Skeletal muscle cell (primary cell): ENCODE data around the gene MAPK8IP1.
A peak's percentile ranks its signal among the peaks of the same experiment; 100 is the strongest.
"Not testable (repeated sequence)": the region's sequence is repeated elsewhere in the genome, so short reads cannot be mapped to it uniquely, and the experiment has no call there.

Experiments used
- DNase-seq: peaks from one replicate; pipeline ENCODE4 v3.0.0-alpha.2; 2010; ENCODE audit warnings: low read depth
- H3K4me3 ChIP-seq: 2 replicates; pipeline ENCODE4 v1.5.1; 2011; ENCODE audit warnings: low read depth, mild to moderate bottlenecking, control low read depth, low read length, moderate library complexity

MAPK8IP1 gene

DNA sequence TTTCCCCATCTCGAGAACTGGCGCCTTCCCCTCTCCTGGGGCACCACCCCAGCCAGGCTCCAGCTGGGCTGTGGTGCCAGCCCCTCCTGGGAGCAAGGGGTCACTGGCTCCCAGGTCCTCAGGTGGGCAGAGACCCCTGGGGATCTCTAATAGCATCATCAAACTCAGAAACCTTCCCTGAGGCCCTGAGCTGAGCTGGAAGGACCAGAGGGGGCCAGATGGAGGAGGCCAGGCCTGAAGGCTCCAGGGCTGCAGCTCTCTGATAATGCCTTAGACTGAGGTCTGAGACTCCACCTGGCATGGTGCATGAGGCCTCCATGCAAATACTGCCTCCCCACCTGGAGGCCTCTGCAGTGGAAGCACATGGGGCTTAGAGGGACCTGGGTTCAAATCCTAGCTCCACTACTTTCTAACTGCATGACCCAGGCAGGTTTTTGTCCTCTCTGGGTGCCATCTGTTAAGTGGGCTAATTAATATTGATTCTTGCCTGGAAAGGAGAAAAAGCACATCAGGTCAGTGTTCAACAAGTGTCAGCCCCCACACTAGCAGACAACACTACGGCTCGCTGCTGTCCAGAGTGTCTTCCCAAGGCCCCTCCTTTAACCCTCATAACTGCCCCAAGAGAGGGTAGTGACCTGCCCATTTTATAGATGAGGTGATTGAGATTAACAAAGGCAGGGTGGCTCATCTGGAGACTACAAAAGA is 1.5 kb downstream of the MAPK8IP1 start:
- DNase-seq = no peak
- no peak overlapping the region for H3K4me3 ChIP-seq

DNA sequence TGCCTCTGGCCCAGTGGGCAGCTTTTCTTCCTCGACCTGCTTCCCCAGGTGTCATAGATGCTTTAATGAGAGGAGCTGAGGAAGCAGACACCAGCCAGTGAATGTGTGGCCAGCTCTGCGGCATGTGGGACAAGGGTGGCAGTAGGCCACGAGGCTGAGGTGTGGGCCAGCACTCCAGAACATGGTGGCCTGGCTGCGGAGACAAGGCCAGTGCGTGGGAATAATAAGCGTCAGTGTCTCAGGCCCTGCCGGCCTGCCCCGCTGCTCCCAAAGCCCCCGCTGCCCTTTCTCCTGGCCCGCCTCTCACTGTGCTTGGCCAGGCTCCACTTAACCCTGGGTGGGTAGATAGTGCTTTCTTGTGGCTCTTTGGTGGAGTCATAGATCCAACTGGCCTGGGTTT is 2.1 kb downstream of the MAPK8IP1 start:
- no peak for DNase-seq
- H3K4me3 ChIP-seq = no peak overlapping the region

DNA sequence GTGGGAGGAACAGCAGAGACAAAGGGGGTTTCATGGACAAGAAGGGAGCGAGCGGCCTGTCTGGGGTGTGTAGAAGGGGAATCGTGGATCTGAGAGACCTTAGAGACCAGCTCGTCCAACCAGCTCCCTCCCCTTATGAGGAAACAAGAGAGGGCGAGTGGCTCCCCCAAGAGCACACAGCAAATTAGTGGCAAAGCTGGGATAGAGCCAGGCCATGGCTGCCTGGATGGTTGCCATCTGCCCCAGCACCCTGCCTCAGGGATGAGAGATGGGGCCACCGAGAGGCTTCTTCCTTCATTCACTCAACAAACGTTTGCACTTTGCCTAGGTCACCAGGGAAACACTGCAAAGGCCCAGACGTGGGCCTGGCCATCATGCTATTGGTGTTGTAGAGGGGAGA is 4.1 kb downstream of the MAPK8IP1 start:
- DNase-seq = no peak
- H3K4me3 ChIP-seq = no peak overlapping the region

DNA sequence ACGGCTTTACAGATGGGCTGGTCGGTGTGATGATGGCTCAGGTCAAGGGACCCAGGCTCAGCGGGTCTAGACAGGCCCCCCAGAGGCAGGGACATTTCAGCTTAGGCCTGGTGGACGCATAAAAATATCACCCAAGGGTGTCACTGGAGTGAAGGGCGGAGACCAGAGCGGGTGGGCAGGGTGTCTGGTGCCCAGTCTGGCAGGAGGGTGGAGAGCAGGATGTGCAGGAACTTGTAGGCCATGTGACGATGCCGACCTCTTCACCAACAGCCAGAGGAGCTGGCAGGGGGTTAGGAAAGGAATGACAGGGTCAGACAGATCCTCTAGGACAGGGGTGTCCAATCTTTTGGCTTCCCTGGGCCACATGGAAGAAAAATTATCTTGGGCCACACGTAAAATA is 4.5 kb downstream of the MAPK8IP1 start:
- no peak overlapping the region for H3K4me3 ChIP-seq
- no peak for DNase-seq

DNA sequence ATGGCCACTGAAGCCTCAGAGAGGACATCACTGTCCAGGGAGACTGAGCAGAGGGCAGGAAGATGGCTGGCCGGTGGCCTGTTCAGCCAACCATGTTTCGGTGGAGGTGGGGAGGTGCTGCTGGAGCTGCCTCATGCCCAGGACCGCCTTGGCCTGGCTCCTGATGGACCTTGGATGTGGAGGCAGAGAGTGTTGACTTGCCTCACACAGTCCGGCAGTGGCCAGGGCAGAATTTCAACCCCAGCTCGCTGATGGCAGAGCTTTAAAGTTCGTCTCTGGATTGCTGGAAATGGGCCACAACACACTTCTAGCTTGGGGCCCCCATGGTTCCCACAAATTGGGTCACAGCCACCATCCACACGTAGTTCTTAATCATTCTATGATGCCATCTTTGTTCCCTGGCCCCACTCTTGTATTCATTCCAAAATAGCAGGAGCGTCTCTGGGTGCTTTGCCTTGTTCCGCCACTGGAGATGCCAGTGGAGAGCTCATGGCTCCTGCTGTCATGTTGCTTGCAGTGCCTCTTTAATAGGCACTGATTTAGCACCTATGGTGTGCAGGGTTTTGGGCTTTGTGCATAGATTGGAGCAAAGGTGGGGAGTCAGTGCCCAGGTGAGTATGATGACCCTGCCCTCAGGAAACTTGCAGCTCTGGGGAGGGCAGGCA is 5.6 kb downstream of the MAPK8IP1 start:
- no peak overlapping the region for H3K4me3 ChIP-seq
- DNase-seq = no peak

DNA sequence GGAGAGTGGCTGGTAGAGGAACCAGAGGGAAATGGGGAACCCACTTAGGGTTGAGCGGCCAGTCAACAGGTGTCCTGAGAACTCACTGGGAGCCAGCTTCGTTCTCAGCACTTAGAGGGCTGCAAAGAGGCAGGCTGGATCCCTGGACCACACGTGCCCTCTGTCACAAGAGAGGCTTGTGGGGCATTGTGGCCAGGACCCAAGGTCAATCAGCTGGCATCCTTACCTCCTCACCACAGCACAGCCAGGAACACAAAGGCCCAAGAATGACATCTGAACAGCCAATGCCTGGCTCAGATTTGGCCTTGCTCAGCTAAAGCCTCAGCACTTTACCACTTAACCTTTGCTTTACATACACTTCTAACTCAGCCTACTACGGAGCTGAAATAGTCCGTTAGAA is 7.4 kb downstream of the MAPK8IP1 start:
- no peak for DNase-seq
- no peak overlapping the region for H3K4me3 ChIP-seq

DNA sequence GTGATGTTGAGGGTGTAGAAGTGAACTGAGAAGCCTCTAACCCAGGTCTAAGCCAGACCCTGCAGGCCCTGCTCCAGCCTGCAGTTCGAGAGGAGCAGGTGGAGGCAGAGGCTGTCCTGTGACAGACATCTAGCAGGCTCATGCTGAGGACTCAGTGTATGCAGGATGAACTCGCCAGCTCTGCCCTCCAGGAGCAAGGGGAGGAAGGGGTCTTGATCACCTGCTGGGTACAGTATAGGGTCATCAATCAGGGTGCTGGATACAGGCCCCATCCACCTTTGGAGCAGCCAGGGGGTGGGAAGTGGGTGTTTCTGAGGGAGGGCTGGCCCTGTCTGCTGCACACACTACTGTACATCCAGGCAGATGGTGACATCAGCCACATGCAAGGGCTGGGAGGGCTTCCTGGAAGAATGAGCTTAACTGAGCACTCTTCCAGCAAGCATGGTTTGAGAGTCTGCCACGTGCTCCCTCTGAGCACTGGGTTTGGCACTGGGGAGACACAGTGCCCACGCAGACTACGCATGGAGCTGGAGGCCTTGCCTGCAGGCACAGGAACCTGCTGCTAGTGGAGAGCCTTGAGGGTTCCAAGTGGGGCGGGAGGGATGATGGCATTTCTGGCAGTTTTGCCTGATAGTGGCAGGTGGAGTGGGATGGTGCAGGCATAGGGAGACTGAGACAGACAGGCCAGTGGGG is 9.2 kb downstream of the MAPK8IP1 start:
- no peak overlapping the region for H3K4me3 ChIP-seq
- DNase-seq = no peak

DNA sequence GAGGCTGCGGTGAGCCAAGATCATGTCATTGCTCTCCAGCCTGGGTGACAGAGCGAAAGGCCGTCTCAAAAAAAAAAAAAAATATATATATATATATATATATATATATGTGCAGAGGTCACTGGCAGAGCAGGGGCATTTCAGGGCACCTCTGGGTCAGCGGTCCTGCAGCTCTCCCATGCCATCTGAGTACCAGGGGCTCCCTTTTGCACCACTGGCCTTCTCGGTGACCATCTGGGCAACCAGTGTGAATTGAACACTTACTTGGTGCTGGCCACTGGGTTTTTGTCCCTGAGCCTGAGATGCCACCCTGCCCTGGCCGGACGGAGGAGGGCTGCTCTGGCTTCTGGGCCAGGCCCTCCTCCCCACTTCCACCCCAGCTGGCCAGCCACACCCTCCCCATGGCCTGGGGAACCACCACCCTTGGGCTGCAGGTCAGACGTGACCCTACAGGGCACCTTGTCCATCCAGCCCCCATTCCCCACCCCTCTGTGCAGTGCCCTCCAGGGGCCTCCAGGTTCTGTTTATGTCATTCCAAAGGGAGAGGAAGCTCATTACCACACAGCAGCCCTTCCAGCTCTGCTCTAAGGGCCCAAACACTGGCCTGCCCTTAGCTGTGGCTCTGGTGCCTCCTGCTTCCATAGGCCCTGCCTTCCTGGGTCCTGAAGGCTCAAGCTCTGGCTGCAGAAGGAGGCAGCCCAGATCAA is 10.3 kb downstream of the MAPK8IP1 start:
- DNase-seq = no peak
- no peak overlapping the region for H3K4me3 ChIP-seq

DNA sequence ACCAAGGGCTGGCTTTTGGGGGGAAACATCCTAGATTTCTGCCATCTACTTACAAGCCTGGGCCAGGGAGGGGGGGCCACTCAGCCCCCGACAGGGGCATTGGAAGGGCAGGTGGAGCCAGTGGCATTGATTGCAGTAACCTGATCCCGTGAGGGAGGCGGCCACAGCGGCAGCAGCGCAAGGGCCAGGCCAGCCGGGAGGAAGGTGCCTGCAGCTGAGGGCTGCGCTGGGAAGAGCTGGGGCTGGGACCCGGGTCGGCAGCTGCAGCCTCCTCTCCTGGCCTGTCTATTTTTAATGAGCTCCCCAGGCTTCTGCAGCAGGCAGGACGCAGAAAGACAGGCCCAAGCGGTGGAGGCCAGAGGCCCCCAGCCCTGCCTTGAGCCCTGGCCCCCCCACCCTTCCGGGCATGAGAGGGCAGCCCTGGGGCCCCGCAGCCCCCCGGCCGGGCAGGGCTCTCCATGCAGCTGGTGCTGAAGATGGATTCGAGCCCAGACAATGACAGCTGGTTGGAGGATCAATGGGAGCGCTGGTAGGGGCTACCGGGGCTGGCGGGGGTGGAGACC is 11.1 kb downstream of the MAPK8IP1 start:
- no peak overlapping the region for H3K4me3 ChIP-seq
- no peak for DNase-seq

DNA sequence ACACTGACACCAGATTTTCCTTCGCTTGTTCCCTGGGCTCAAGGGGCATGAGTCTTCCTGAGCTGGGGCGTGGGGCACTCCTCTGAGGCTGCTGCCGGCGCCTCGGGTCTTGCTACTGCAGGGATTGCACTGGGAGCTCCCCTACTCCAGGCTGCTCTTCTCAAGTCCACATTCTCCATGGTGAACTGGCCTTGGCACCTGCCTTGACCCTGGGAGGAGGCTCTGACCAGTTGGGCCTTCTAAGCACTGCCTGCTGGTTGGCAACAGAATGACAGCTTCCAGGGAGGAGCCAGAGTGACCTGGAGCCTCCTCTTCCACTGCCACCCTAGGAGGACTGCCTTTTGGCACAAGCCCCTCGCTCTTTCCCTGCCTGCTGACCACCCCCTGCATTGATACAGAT is 12.1 kb downstream of the MAPK8IP1 start:
- DNase-seq = no peak
- H3K4me3 ChIP-seq = no peak overlapping the region

DNA sequence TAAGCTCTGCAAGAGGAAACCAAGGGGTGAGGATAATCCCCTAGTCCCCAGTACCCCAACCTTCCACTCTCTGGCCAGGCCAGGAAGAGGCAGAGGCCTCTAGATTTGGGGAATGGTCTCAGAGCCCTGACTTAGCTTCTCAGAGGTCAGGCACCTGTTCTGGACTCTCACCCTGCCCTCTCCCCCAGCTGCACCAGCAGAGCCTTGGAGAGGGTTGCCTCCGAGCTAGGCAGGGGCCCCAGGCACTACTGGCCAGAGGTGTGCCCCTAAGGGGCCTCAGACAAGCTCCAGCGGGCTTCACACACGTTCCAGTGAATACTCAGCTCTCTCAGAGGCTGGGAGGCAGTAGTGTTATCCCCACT is 13.6 kb downstream of the MAPK8IP1 start:
- DNase-seq = no peak
- H3K4me3 ChIP-seq = peak overlapping the region; percentile 62

DNA sequence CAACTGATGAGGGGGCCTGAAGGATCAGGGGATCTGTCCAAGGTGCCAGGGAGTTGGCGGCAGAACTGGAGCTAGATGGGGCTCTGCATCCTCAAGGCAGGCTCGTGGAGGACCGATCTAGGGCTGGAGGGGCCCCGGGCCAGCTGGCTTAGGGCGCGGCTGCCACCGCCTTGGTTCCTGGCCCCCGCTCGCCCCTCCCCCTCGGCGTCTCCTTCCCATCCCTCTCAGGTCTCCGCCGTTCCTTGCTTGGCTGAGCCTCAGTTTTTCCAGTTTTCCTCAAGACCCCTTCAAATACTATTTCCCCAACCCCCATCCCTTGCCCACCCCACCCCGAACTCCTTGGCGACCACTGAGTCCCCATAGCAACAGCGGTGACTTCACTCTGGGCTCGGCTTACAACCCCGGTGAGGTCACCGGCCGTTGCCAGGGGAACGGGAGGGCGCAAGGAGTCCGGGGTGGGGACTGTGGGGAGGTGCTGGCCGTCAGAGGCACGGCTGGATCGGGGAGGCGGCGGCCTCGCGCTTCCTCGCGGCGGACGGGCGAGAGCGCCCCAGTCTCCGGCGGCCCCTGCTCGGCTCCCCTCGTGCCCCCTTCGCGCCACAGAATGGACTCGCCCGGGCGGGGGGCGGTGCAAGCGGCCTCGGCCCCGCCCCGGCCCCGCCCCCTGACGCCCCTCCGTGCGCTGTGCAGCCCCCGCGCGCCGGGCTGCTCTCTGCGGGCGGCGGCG is 14.2 kb downstream of the MAPK8IP1 start:
- H3K4me3 ChIP-seq = peak overlapping the region; percentile 62
- DNase-seq = peak; percentile 66

DNA sequence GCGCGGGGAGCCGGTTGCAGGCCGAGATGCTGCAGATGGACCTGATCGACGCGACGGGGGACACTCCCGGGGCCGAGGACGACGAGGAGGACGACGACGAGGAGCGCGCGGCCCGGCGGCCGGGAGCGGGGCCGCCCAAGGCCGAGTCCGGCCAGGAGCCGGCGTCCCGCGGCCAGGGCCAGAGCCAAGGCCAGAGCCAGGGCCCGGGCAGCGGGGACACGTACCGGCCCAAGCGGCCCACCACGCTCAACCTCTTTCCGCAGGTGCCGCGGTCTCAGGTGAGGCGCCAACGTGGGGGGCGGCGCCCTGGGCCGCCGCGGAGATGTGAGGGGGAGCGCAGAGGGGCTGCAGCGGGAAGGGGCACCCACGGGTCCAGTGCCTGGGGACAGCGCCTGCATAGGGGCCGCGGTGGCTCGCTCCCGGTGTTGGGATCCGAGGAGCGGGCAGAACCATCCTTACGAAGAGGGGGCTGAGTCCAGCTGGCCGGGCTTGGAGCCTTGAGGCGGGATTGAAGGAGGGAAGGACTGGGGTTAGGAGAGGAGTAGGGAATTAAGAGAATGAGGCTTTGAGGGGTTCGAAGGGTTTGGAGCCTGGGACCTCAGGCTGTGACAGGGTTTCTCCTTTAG is 14.8 kb downstream of the MAPK8IP1 start:
- not testable (repeated sequence) for DNase-seq
- peak overlapping the region; percentile 62 for H3K4me3 ChIP-seq

DNA sequence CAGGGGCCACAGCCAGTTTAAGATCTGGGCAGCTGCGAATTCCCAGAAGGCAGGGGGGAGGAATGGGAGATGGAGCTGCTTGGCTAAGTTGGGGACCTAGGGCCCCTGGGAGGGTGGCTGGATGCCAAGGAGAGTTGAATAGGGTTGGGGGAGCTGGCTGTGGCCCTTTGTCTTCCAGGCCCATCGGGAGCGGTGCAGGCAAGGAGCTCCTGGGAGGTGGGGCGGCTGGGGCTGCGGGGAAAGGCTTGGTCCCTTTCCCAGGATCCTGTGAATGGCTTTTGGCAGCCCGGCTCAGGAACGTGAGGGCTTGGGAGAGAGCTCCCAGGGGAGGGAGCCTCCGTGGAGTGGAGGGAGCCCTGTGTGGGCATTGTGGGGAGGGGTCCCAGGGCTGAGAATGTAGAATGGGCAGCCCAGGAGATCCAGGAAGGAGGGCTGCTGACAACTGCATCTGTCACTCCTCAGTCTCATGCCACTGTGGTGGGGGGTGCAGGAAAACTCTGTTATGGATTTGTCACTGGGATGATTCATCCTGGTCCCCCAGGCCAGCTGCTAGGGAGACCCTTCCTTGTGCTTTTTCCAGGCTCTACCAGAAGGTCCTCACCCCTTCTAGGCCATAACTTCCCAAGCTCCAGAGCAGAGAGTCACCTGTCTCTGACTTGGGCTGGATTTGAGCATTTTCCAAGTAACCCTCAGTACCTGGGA is 15.6 kb downstream of the MAPK8IP1 start:
- no peak for DNase-seq
- H3K4me3 ChIP-seq = peak overlapping the region; percentile 62

DNA sequence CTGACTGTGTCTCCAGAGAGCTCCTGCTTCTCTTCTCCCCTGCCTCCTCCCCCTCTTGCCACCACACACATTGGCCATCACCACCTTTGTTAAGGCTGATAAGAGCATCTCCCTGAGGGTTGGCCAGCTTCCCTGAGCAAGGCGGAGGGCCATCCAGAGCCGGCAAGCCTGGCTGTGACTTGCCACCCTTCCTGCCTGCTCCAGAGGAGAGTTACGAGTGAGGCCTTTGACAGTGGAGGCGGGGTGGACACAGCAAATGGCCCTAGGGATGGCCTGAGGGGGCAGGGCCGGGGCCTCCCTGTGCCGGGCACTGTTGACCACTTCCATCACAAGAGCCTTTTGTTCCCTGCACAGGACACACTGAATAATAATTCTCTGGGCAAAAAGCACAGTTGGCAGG is 16.2 kb downstream of the MAPK8IP1 start:
- DNase-seq = no peak
- H3K4me3 ChIP-seq = no peak overlapping the region

DNA sequence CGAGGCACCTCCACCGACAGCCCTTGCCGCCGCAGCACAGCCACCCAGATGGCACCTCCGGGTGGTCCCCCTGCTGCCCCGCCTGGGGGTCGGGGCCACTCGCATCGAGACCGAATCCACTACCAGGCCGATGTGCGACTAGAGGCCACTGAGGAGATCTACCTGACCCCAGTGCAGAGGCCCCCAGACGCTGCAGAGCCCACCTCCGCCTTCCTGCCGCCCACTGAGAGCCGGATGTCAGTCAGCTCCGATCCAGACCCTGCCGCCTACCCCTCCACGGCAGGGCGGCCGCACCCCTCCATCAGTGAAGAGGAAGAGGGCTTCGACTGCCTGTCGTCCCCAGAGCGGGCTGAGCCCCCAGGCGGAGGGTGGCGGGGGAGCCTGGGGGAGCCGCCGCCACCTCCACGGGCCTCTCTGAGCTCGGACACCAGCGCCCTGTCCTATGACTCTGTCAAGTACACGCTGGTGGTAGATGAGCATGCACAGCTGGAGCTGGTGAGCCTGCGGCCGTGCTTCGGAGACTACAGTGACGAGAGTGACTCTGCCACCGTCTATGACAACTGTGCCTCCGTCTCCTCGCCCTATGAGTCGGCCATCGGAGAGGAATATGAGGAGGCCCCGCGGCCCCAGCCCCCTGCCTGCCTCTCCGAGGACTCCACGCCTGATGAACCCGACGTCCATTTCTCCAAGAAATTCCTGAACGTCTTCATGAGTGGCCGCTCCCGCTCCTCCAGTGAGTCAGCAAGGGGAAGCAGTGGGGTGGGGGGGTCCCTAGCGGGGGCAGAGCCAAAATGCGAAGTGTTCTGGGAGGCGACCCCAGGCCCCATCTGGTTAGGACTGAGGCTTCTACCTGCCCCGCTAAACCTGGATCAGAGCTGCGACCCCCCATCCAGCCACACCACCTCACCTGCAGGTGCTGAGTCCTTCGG is 17.3 kb downstream of the MAPK8IP1 start:
- H3K4me3 ChIP-seq = no peak overlapping the region
- DNase-seq = no peak

DNA sequence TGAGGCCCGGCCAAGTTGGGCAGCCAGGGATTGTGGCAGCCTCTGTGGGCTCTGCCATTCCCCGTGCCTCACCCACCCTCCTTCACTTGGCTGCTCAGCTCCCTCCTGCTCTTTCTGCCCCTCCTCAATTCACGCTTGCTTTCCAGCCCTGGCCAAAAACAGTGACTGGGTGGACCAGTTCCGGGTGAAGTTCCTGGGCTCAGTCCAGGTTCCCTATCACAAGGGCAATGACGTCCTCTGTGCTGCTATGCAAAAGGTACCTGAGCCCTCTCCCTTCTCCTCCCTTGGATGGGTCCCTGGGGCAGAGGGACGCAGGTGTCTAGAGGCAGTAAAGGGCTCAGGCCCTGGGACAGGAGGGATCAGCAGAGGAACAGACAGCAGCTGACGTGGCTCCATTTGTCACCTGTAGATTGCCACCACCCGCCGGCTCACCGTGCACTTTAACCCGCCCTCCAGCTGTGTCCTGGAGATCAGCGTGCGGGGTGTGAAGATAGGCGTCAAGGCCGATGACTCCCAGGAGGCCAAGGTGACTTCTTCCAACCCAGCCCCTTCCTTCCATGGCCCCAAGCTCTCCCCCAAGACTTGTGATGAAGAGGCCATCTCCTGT is 19.0 kb downstream of the MAPK8IP1 start:
- DNase-seq = no peak
- no peak overlapping the region for H3K4me3 ChIP-seq
